HG03354 (cell line): ENCODE data around the gene TFAP2E.
"Not testable (repeated sequence)": the region's sequence is repeated elsewhere in the genome, so short reads cannot be mapped to it uniquely, and the experiment has no call there.

Experiments used
- ATAC-seq: cut with Tn5 transposase; IDR thresholded peaks from one replicate; pipeline ENCODE4 v1.9.1; 2021; ENCODE audit warnings: mild to moderate bottlenecking; ENCODE audit not compliant: unreplicated experiment, poor library complexity, severe bottlenecking

Gene TFAP2E

DNA sequence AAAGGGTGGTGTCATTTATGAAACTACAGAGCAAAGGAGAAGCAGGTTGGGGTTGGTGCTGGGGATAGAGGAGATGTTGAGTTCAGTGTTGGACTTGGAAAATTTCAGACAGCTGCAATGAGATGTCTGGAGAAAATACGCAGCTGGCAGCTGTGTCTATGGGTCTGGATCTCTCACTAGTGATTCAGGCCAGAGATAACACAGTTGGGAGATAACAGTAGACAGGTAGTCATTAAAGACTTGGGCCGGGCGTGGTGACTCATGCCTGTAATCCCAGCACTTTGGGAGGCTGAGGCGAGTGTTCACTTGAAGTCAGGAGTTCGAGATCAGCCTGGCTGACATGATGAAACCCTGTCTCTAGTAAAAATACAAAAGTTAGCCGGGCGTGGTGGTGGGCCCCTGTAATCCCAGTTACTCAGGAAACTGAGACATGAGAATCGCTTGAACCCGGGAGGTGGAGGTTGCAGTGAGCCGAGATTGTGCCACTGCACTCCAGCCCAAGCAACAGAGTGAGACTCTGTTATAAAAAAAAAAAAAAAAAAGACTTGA lies 2.5 kb upstream of the TFAP2E start:
- ATAC-seq = no peak

DNA sequence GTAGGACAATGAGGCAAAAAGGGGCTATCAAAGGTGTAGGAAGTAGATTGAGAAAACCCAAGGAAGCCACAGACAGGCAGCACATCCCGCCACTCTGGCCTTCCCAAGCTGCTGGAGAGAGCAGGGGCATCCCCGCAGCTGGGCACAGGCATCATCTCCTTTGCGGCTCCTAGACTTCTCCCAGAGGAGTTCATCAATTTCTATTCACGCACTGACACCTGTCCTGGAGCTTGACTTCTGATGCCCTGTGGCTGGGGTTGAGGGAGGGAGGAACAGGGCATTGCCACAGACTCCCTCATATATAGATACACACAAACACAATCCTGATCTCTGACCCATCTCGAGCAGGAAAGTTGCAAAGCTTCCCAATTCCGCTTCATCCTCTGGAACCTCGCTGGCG lies 1.9 kb upstream of the TFAP2E start:
- ATAC-seq = no peak

DNA sequence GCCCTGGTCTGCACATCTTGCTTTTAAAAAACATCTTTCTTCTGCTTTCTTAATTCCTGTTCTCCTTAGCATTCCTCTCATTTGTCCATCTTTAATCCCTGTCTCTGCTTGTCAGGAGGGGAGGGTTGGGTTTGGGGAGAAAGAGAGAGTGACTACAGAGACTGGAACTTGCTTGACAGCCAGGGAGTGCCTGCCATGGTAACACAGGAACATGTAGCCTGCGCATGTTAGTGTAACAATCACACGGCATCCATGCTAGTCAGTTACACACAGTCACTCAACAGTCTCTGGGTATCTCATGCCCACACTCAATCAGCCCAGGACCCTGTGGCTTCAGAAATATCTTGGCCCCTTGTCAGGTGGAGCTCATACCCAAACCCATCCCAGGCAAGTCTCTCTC lies 818 bp upstream of the TFAP2E start:
- no peak for ATAC-seq

DNA sequence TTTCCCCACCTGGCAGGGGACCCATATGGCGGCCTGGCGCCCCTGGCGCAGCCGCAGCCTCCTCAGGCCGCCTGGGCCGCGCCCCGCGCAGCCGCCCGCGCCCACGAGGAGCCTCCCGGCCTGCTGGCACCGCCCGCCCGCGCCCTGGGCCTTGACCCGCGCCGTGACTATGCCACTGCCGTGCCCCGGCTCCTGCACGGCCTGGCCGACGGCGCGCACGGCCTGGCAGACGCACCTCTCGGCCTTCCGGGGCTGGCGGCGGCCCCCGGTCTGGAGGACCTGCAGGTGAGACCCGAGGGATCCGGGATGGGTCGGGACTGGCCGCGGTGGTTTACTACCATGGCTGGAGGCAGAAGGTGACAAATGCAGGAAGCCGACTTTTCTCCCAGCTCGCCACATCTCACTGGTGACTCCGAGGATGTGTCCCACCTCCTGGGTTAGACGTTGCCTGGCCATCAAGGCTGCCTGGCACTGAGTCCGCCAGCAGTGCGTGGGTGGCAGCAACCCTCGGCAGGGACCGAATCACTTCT lies 1.1 kb downstream of the TFAP2E start:
- no peak for ATAC-seq

DNA sequence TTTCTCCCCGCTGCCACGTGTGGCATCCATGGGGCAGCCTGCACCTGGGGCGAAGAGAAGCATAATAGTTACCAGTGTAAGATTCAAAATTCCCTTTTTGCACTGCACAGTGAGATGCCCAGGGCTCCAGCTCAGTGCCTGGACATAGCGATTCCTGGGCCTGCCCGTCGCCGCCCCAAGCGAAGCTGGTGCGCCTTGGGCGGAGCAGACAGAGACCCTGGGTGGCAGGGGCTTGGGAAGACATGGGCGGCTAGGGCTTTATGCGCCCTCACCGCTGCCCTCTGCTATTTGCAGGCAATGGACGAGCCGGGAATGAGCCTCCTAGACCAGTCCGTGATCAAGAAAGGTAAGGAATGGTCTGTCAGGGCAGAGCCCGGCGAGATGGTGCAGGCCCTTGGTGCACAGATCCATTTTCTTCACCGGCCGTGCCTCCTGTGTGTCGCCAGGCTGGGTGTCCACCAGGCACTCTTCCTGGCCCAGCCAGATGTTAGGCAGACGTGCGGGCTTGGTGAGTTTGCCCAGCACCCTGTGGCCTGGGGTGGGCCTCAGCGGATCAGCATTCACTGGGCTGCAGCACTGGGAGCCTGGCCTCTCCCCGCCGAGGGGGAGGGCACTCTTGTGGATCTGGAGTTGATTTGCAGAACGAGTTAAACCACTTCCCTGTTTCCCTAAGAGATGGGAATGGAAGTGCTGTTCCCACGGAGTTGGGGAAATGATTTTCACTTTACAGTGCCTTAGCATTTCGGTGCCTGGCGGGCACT lies 1.7 kb downstream of the TFAP2E start:
- ATAC-seq = no peak

DNA sequence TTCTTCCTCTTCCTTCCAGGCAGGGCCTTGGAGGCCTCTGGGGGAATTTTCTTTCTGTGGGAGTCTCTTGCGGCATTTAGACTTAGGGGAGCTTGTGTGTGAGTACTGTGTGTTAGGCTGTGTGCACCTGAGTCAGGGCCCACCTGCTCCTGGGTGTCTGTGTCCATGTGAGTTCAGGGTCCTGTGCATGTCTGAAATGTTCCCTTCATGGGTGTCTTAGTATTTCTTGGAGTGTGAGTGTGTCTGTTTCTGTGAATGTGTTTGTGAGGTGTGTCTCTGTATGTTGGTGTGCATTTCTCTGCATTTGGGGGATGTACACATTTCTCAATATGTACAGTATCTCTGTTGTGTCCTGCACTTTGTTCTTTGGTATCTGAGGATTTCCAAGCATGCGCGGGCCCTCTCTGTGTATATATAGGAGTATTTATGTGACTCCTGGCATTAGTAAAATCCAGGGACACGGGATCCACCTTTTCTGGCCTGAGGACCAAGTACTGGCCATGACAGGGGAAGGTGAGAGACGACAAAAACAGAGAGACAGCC lies 2.4 kb downstream of the TFAP2E start:
- ATAC-seq = no peak

DNA sequence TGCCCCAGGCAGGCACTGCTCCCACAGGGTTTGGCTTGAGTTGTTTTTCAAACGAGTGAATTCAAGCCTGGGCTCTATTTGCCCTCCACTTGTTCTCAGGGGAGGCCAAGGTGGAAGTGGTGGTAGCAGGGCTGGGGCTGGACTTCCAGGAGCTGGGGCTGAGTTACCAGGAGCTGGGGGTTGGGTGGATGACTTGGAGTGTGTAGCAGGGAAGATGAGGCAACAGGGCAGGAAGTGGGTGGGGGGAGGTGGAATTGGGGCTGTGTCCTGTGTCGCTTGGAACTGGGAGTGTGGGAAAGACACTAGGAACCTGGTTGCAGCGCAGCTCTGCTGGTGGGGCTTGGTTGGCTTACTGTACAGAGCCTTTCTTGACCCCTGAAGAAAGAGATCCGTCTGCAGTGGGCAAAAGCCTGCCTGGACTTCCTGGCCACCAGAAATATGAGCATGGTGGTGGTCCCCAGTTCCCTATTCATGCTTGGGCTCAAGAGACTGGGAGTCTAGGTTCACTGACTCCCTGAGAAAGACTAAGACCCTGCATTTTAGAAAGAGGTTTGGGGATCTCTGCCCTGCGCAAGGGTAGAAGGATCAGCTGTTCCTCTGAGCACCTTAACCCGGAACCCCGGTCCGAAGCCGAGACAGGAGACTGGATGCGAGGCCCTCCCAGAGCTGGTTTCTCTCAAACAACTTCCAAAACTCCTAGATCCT lies 3.1 kb downstream of the TFAP2E start:
- ATAC-seq = no peak

DNA sequence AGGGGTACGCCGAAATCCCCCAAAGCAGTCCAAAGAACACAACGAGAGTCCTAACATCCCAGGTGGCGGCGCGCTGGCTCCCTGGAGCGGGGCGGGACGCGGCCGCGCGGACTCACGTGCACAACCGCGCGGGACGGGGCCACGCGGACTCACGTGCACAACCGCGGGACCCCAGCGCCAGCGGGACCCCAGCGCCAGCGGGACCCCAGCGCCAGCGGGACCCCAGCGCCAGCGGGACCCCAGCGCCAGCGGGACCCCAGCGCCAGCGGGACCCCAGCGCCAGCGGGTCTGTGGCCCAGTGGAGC lies 3.6 kb downstream of the TFAP2E start:
- not testable (repeated sequence) for ATAC-seq

DNA sequence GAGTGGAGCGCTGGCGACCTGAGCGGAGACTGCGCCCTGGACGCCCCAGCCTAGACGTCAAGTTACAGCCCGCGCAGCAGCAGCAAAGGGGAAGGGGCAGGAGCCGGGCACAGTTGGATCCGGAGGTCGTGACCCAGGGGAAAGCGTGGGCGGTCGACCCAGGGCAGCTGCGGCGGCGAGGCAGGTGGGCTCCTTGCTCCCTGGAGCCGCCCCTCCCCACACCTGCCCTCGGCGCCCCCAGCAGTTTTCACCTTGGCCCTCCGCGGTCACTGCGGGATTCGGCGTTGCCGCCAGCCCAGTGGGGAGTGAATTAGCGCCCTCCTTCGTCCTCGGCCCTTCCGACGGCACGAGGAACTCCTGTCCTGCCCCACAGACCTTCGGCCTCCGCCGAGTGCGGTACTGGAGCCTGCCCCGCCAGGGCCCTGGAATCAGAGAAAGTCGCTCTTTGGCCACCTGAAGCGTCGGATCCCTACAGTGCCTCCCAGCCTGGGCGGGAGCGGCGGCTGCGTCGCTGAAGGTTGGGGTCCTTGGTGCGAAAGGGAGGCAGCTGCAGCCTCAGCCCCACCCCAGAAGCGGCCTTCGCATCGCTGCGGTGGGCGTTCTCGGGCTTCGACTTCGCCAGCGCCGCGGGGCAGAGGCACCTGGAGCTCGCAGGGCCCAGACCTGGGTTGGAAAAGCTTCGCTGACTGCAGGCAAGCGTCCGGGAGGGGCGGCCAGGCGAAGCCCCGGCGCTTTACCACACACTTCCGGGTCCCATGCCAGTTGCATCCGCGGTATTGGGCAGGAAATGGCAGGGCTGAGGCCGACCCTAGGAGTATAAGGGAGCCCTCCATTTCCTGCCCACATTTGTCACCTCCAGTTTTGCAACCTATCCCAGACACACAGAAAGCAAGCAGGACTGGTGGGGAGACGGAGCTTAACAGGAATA lies 4.2 kb downstream of the TFAP2E start:
- peak; percentile 74 for ATAC-seq

DNA sequence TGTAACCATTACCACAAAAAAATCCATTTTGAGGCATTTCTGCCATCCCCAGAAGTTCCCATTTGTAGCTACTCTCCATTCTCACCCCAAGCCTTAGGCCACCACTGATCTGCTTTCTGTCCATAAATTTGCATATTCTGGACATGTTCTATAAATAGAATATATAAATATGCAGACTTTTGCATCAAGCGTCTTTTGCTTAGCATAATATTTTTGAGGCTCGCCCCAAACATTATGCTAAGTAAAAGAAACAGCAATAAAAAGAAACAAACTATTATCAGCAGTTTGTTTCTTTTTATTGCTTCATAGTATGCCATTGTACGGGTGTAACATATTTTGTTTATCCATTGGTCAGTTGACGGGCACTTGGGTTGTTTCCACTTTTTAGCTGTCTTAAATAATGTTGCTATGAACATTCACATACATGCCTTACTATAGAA lies 7.9 kb downstream of the TFAP2E start:
- ATAC-seq = no peak

DNA sequence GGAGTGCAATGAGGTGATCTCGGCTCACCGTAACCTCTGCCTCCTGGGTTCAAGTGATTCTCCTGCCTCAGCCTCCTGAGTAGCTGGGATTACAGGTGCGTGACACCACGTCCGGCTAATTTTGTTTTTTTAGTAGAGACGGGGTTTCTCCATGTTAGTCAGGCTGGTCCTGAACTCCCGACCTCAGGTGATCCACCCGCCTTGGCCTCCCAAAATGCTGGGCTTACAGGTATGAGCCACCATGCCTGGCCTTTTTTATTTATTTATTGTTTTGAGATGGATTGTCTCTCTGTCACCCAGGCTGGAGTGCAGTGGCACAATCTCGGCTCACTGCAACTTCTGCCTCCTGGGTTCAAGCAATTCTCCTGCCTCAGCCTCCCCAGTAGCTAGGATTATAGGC lies 8.5 kb downstream of the TFAP2E start:
- ATAC-seq = not testable (repeated sequence)

DNA sequence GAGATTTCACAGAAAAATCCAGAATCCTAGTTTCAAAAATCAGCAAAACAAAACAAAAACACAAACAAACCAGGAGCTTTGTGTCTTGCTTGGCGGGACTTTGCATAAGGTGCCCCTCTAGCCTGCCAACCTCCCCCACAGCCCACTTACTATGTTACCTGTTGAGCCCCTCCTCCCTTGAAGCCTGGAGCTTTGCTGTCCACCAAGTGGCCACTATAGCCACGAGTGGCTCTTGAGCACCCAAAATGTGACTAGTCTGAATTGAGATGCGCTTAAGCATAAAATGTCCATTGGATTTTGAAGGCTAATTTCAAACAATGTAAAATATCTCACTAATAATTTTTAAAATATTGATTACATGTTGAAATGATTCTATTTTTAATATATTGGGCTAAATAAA lies 12.2 kb downstream of the TFAP2E start:
- no peak for ATAC-seq

DNA sequence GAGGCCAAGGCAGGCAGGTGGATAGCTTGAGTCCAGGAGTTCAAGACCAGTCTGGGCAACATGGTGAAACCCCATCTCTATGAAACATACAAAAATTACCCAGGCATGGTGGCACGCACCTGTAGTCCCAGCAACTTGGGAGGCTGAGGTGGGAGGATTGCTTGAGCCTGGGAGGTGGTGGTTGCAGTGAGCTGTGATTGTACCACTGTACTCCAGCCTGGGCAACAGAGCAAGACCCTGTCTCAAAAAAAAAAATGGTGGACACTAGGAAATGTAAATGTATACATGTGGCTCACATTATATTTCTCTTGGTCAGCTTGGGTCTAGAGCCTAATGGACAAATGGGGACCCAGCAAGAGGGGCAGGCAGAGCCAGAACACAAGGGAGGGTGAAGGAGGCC lies 12.7 kb downstream of the TFAP2E start:
- not testable (repeated sequence) for ATAC-seq

DNA sequence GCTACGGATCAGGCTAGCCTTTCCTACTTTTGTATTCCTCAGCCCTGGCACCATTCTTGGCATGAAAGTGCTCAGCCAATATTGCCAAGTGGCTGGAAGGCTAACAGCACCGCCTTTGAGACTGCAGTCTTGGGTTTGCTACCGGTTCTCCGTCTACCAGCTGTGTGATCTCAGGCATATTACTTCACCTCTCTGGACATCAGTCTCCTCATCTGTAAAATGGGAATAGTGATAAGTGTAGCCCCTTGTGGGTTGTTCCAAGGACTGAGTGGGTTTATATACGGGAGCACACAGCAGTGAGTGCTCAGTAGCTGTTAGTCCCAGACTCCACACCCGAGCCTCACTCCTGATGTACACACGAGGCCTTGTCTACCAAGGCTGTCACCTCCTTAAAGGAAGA lies 13.7 kb downstream of the TFAP2E start:
- ATAC-seq = no peak

DNA sequence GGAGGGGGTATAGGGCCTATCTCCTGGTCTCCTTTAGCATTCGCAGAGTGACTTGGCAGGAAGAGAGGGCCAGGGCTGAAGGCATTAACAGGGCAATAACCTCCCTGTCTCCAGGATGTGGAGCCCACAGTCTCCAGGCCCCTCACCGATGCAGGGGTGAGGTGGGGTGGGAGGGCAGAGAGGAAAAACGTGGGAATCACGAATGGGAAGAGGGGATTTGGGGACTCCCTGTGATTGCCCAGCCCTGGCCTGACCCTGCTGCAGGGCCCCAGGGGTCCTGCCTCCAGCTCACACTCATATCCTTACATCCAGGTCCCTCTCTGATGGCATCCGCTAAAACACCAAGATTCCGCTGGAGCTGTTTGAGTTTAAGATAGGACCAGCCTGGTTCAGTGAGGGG lies 14.6 kb downstream of the TFAP2E start:
- no peak for ATAC-seq

DNA sequence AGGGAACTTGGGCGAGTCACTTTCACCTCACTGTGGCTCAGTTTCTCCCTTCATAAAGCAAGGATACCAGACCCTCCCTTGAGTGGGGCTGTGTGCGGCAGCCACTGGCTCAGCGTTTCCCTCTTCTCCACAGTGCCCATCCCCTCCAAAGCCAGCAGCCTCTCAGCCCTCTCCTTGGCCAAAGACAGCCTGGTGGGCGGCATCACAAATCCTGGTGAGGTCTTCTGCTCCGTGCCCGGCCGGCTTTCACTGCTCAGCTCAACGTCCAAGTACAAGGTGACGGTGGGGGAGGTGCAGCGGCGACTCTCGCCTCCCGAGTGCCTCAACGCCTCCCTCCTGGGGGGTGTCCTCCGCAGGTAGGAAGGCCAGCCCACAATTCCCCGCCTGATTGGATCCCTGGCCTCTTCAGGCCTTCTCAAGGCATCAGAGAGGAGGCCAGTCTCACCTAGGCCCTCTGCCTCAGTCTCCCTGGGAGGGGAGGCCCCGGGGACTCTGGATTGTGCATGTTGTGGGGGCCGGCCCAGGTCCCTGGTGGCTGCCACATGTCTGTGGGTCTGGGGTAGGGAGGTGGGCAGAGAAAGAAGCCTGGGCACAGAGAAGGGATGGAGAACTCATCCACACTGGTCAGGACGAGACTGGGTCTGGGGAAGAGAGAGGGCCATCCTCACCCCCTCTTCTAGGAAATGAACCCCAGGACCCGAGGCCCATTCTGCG lies 15.2 kb downstream of the TFAP2E start:
- ATAC-seq = no peak

DNA sequence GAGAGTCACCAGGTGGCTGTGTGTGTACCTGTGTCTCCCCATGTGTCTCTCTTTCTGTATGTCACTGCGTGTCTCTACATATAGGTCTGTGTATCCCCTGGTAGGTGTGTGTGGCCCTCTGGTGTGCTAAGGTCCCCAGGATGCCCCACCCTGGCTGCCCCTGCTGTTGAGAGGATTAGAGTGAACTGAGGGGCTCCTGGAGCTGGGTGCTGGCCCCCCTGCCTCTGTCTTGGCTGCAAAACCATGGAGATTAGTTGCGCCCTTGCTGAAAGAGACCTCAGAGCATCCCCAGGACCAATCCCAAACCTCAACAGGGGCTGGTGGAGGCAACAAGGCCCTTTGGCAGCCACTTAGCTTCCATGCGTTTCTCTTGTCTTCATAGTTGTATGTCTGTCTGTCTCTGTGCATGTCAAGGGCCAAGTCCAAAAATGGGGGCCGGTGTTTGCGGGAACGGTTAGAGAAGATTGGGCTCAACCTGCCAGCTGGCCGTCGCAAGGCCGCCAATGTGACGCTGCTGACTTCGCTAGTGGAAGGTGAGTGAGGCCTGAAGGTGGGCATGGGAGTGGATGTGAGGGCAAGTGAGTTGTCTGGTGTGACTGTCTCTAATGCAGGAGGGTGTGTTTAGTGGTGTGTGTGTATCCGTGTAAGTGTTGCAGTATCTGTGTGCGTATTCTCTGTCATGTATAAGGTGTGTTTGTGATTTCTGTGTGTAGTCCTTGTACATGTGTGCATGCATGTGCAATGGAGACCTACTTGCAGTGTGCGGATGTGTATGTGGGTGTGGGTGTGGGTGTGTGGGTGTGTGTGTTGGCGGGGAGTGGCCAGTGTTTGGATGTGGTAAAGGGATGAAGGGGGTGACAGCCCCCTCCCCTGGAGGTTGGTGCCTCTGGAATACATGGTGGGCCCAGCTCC lies 16.7 kb downstream of the TFAP2E start:
- no peak for ATAC-seq

DNA sequence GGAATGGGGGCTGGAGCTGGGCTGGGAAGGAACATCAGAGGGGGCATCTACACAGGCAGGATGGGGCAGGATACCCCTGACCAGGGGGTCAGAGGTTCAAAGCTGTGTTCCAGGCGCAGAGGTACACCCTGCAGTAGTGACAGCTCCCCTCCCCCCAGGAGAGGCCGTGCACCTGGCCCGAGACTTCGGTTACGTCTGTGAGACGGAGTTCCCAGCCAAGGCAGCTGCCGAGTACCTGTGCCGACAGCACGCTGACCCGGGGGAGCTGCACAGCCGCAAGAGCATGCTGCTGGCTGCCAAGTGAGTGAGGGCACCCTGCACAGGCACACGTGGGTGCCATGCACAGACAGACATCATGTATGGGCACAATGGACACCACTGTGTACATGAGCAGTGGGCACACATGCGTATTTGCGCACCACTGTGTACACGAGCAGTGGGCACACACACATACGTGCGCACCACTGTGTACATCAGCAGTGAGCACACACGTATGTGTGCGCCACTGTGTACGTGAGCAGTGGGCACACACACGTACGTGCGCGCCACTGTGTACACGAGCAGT lies 17.4 kb downstream of the TFAP2E start:
- no peak for ATAC-seq
